H9 (cell line): ENCODE measurements around the gene RAP1GDS1. TPM values are rescaled to one million over a fixed set of nuclear protein-coding genes. Genes with fewer than 3 reads are reported as not detected.

Source experiments
- DNase-seq: peaks from one replicate; pipeline ENCODE4 v3.0.0-alpha.2; 2017
- H2AFZ ChIP-seq: one replicate; pipeline ENCODE4 v1.6.1; 2013; ENCODE audit warnings: mild to moderate bottlenecking, low read length, control low read depth, moderate library complexity
- H2AK5ac ChIP-seq: 2 replicates; pipeline ENCODE4 v1.6.1; 2013; ENCODE audit warnings: low read length, control low read depth, mixed read lengths; ENCODE audit not compliant: insufficient read length
- H2BK120ac ChIP-seq: one replicate; pipeline ENCODE4 v1.6.1; 2013; ENCODE audit warnings: low read depth, mild to moderate bottlenecking, low read length, control low read depth, inconsistent platforms; ENCODE audit not compliant: poor library complexity, severe bottlenecking
- H2BK12ac ChIP-seq: 2 replicates; pipeline ENCODE4 v1.6.1; 2013; ENCODE audit warnings: low read length, control low read depth, mixed read lengths, low read depth; ENCODE audit not compliant: insufficient read length
- H2BK15ac ChIP-seq: 2 replicates; pipeline ENCODE4 v1.6.1; 2013; ENCODE audit warnings: low read depth, low read length, control low read depth
- H2BK20ac ChIP-seq: one replicate; pipeline ENCODE4 v1.6.1; 2013; ENCODE audit warnings: low read depth, mild to moderate bottlenecking, low read length, control low read depth, inconsistent platforms; ENCODE audit not compliant: poor library complexity, severe bottlenecking
- H2BK5ac ChIP-seq: 2 replicates; pipeline ENCODE4 v1.6.1; 2013; ENCODE audit warnings: low read length, control low read depth, mixed read lengths; ENCODE audit not compliant: insufficient read length
- H3K14ac ChIP-seq: 2 replicates; pipeline ENCODE4 v1.6.1; 2013; ENCODE audit warnings: low read length, control low read depth; ENCODE audit not compliant: insufficient read depth
- H3K18ac ChIP-seq: 2 replicates; pipeline ENCODE4 v1.6.1; 2013; ENCODE audit warnings: low read depth, mild to moderate bottlenecking, mixed read lengths, low read length, control low read depth; ENCODE audit not compliant: insufficient read length
- H3K23ac ChIP-seq: 2 replicates; pipeline ENCODE4 v1.6.1; 2013; ENCODE audit warnings: low read length, control low read depth, mixed read lengths, low read depth; ENCODE audit not compliant: insufficient read length
- H3K23me2 ChIP-seq: 2 replicates; pipeline ENCODE4 v1.6.1; 2013; ENCODE audit warnings: low read depth, mild to moderate bottlenecking, mixed read lengths, low read length, control low read depth; ENCODE audit not compliant: insufficient read length, poor library complexity, severe bottlenecking
- H3K27ac ChIP-seq: 2 replicates; pipeline ENCODE4 v1.5.1; 2013; ENCODE audit warnings: low read length, control low read depth, mixed read lengths, low read depth; ENCODE audit not compliant: insufficient read length
- H3K27me3 ChIP-seq: 2 replicates; pipeline ENCODE4 v1.6.1; 2013; ENCODE audit warnings: low read length, control low read depth, inconsistent platforms; ENCODE audit not compliant: insufficient read depth
- H3K4ac ChIP-seq: 2 replicates; pipeline ENCODE4 v1.6.1; 2013; ENCODE audit warnings: low read depth, mild to moderate bottlenecking, control low read depth, inconsistent platforms, low read length, moderate library complexity
- H3K4me1 ChIP-seq: 2 replicates; pipeline ENCODE4 v1.6.1; 2013; ENCODE audit warnings: low read length, control low read depth, inconsistent platforms; ENCODE audit not compliant: insufficient read depth
- H3K4me2 ChIP-seq: 2 replicates; pipeline ENCODE4 v1.6.1; 2013; ENCODE audit warnings: low read length, control low read depth, mixed read lengths; ENCODE audit not compliant: insufficient read length, insufficient read depth
- H3K56ac ChIP-seq: 2 replicates; pipeline ENCODE4 v1.6.1; 2013; ENCODE audit warnings: low read depth, mild to moderate bottlenecking, mixed read lengths, low read length, control low read depth; ENCODE audit not compliant: insufficient read length
- H3K79me1 ChIP-seq: 2 replicates; pipeline ENCODE4 v1.6.1; 2013; ENCODE audit warnings: low read depth, mild to moderate bottlenecking, moderate library complexity, low read length, control low read depth, inconsistent platforms; ENCODE audit not compliant: insufficient read depth, poor library complexity, severe bottlenecking
- H3K79me2 ChIP-seq: 2 replicates; pipeline ENCODE4 v1.6.1; 2013; ENCODE audit warnings: low read length, control low read depth, inconsistent platforms; ENCODE audit not compliant: insufficient read depth
- H3K9ac ChIP-seq: 2 replicates; pipeline ENCODE4 v1.6.1; 2013; ENCODE audit warnings: low read length, control low read depth, mixed read lengths; ENCODE audit not compliant: insufficient read length; ENCODE audit errors: extremely low read depth
- H3K9me3 ChIP-seq: one replicate; pipeline ENCODE4 v1.6.1; 2013; ENCODE audit warnings: low read depth, low read length, inconsistent platforms; ENCODE audit not compliant: control insufficient read depth
- H3T11ph ChIP-seq: one replicate; pipeline ENCODE4 v1.6.1; 2013; ENCODE audit warnings: mild to moderate bottlenecking, low read length, control low read depth, inconsistent platforms
- H4K20me1 ChIP-seq: one replicate; pipeline ENCODE4 v1.6.1; 2013; ENCODE audit not compliant: control insufficient read depth, insufficient read length, insufficient read depth
- H4K5ac ChIP-seq: 2 replicates; pipeline ENCODE4 v1.6.1; 2013; ENCODE audit warnings: low read depth, mild to moderate bottlenecking, mixed read lengths, low read length, control low read depth; ENCODE audit not compliant: insufficient read length
- H4K8ac ChIP-seq: replicated peaks from 2 replicates; pipeline ENCODE4 v1.6.1; 2013; ENCODE audit warnings: low read length, control low read depth, mixed read lengths, low read depth; ENCODE audit not compliant: insufficient read length
- H4K91ac ChIP-seq: 2 replicates; pipeline ENCODE4 v1.6.1; 2013; ENCODE audit warnings: low read depth, mild to moderate bottlenecking, moderate library complexity, mixed read lengths, low read length, control low read depth; ENCODE audit not compliant: insufficient read length
- H3K27ac Mint-ChIP-seq, 3 experiments: 2 replicates in 2 of 3; 3 replicates in 1 of 3; pipeline ENCODE4 v1.8.0; 2020 to 2021; ENCODE audit warnings: mixed read lengths in 3 of 3, mild to moderate bottlenecking in 1 of 3, moderate library complexity in 1 of 3
- H3K27me3 Mint-ChIP-seq: 2 replicates; pipeline ENCODE4 v1.8.0; 2021; ENCODE audit warnings: low read depth, mild to moderate bottlenecking, moderate library complexity, mixed read lengths
- H3K36me3 Mint-ChIP-seq, 3 experiments: 2 replicates in 2 of 3; 3 replicates in 1 of 3; pipeline ENCODE4 v1.8.0; 2020 to 2021; ENCODE audit warnings: low read depth in 3 of 3, mixed read lengths in 3 of 3; ENCODE audit not compliant: insufficient read depth in 1 of 3
- H3K4me1 Mint-ChIP-seq, 2 experiments: 2 replicates each; pipeline ENCODE4 v1.8.0; 2020; ENCODE audit warnings: mixed read lengths in 2 of 2
- H3K4me3 Mint-ChIP-seq, 2 experiments: 2 replicates in 1 of 2; 3 replicates in 1 of 2; pipeline ENCODE4 v1.8.0; 2020 to 2021; ENCODE audit warnings: mild to moderate bottlenecking in 2 of 2, mixed read lengths in 2 of 2, moderate library complexity in 1 of 2
- H3K9me3 Mint-ChIP-seq, 2 experiments: 2 replicates in 1 of 2; 3 replicates in 1 of 2; pipeline ENCODE4 v1.8.0; 2020; ENCODE audit warnings: mild to moderate bottlenecking in 2 of 2, mixed read lengths in 2 of 2, moderate library complexity in 1 of 2
- WGBS: extraction: QIAGEN DNeasy Blood & Tissue Kit; methylation state at CpG from one replicate; pipeline ENCODE4 v1.1.7; 2013; ENCODE audit warnings: missing lambda C conversion rate, low lambda C conversion rate, mixed read lengths; ENCODE audit not compliant: insufficient read length; ENCODE audit errors: extremely low coverage; 5-methylcytosine and 5-hydroxymethylcytosine counted together
- total RNA-seq: library from RNA; stranded (reverse); gene quantifications from 2 replicates; pipeline ENCODE4 v1.2.1, GENCODE V29; 2021
- TF ChIP-seq, protein P1 (sequence below): fragments of 200-600 bp; sonication (generic); conservative IDR thresholded peaks from 3 replicates; pipeline ENCODE4 v1.8.0; 2021; ENCODE audit warnings: antibody characterized with exemption, mild to moderate bottlenecking

Gene RAP1GDS1
- total RNA-seq, 1 experiment from 2014 or later = 25.2 TPM

DNA sequence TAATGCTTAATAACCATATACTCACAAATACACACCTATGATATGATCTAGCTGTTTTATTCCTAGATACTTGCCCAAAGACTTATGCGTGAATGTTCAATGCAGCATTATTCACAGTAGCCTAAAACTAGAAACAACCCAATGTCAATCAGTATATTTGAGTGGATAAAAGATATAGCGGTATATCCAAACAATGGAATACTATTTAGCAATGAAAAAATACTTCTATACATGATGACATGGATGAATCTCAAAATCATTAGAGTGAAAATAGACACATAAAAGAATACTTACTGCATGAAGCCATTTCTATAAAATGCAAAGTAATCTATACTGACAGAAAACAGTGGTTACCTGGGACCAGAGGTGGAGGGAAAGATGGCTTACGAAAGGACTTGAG is 108.1 kb downstream of the RAP1GDS1 start:
- whole genome bisulfite sequencing = no CpG with 5 or more reads among the region's 3 CpGs
- H3K23me2 ChIP-seq = no peaks in the 10 kb centered on the region
- Mint-ChIP-seq H3K9me3 (peaks cover 35% of the 10 kb centered on the region in 2 experiments), H3K27ac (no peak overlapping the region), H3K27me3 (no peaks in the 10 kb centered on the region), H3K36me3 (peaks cover 41 to 49% (median 45%) of the 10 kb centered on the region in 3 experiments), H3K4me3 (no peak overlapping the region), H3K4me1 (no peaks in the 10 kb centered on the region)
- H3K9me3 ChIP-seq = no peaks in the 10 kb centered on the region
- no peaks in the 10 kb centered on the region for H3K79me2 ChIP-seq
- H3T11ph ChIP-seq = no peak overlapping the region
- no peak overlapping the region for H3K56ac ChIP-seq
- H4K91ac ChIP-seq = no peak overlapping the region
- no peak overlapping the region for H3K27ac ChIP-seq
- H2AK5ac ChIP-seq = no peak overlapping the region
- no peaks in the 10 kb centered on the region for H3K4me1 ChIP-seq
- no peak for DNase-seq
- H2BK5ac ChIP-seq = no peak overlapping the region
- H3K79me1 ChIP-seq = no peaks in the 10 kb centered on the region
- no peak overlapping the region for H4K5ac ChIP-seq
- no peaks in the 10 kb centered on the region for H3K27me3 ChIP-seq
- H2BK12ac ChIP-seq = no peak overlapping the region
- H3K9ac ChIP-seq = no peak overlapping the region
- H3K18ac ChIP-seq = no peak overlapping the region
- TF ChIP-seq, protein P1, sequence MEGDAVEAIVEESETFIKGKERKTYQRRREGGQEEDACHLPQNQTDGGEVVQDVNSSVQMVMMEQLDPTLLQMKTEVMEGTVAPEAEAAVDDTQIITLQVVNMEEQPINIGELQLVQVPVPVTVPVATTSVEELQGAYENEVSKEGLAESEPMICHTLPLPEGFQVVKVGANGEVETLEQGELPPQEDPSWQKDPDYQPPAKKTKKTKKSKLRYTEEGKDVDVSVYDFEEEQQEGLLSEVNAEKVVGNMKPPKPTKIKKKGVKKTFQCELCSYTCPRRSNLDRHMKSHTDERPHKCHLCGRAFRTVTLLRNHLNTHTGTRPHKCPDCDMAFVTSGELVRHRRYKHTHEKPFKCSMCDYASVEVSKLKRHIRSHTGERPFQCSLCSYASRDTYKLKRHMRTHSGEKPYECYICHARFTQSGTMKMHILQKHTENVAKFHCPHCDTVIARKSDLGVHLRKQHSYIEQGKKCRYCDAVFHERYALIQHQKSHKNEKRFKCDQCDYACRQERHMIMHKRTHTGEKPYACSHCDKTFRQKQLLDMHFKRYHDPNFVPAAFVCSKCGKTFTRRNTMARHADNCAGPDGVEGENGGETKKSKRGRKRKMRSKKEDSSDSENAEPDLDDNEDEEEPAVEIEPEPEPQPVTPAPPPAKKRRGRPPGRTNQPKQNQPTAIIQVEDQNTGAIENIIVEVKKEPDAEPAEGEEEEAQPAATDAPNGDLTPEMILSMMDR = no peak
- no peak overlapping the region for H3K4me2 ChIP-seq
- no peak overlapping the region for H2BK15ac ChIP-seq
- no peak overlapping the region for H3K23ac ChIP-seq
- H3K14ac ChIP-seq = no peak overlapping the region
- no peaks in the 10 kb centered on the region for H4K20me1 ChIP-seq
- no peak overlapping the region for H2BK120ac ChIP-seq
- no peak overlapping the region for H3K4ac ChIP-seq
- no peak overlapping the region for H2BK20ac ChIP-seq
- no peak overlapping the region for H4K8ac ChIP-seq
- no peak overlapping the region for H2AFZ ChIP-seq
